Body of pancreas (tissue), 4 donors: Measurements from ENCODE around the gene GALNTL6.

Experiments
- CTCF ChIP-seq, 7 experiments: fragments of 450-650 bp in 4 of 7; fragments of 200-600 bp in 3 of 7; sonication (generic) in 3 of 7; IDR thresholded peaks; one replicate each; pipeline ENCODE4 v1.5.1; 2016 to 2019; ENCODE audit warnings: antibody characterized with exemption in 7 of 7
- POLR2A ChIP-seq, 3 donors: fragments of 450-650 bp; IDR thresholded peaks; one replicate each; pipeline ENCODE4 v1.6.1; 2016; ENCODE audit warnings: antibody characterized with exemption in 3 of 3, mild to moderate bottlenecking in 2 of 3

GRCh38 chr4:172740434-172740833, 927.2 kb downstream of the GALNTL6 start:
- TF ChIP-seq CTCF (IDR thresholded peaks at IDR 0.05) = no peak
- no peak for TF ChIP-seq POLR2A (IDR thresholded peaks at IDR 0.05)
